HG02884 (cell line): Measurements from ENCODE around the gene TMEM253.

Source experiments
- ATAC-seq: cut with Tn5 transposase; IDR thresholded peaks from one replicate; pipeline ENCODE4 v1.9.1; 2021; ENCODE audit warnings: mild to moderate bottlenecking, moderate library complexity; ENCODE audit not compliant: unreplicated experiment

The TMEM253 gene

DNA sequence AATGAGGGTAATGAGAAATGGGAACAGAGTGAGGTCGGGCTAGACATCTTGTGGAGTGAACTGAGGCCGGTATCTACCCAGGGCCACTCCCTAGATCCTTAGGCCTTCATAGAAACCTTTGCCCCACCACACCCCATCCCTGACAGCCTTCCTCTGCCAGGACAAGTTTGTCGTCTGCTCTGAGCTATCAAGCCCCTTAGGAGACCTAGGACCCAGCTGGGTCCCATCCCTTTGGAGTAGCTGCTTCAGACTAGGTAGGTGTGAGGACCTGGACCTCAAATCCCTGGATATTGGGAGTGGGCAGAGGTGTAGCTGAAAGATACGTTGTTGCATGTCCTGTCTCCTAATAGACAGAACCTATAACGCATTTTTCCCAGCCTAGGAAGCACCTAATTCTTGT lies at the start of gene TMEM253:
Gene TMEM253, plus strand, starts transcription at position 136 of the 400 bp plus-strand sequence. CDS start 278 bp downstream, outside the sequence.
- no peak for ATAC-seq

DNA sequence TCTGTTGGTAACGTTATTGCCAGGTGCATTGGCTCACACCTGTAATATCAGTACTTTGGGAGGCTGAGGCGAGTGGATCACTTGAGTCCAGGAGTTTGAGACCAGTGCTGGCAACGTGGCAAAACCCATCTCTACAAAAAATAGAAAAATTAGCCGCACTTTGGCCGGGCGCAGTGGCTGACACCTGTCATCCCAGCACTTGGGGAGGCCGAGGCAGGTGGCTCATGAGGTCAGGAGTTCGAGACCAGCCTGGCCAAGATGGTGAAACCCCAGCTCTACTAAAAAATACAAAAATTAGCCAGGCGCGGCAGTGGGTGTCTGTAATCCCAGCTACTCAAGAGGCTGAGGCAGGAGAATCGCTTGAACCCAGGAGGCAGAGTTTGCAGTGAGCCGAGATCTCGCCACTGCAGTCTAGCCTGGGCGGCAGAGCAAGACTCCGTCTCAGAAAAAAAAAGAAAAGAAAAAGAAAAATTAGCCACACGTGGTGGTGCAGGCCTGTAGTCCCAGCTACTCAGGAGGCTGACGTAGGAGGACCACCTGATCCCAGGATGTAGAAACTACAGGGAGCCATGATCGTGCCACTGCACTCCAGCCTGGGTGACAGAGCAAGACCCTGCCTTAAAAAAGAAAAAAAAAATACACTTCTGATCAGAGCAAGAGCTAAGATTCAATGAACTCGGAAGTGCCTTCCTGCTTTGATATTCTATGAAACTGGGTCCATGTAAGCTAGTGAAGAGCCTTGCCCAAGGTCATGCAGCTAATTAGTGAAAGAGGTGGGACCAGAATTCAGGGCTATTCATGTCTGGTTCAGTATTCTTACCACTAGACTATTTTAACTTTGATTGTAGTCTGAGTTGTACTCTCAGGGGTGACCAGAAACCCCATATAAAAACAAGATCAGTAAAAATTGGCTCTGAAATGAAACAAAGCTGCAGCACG lies 47.4 kb upstream of the TMEM253 start:
- no peak for ATAC-seq

DNA sequence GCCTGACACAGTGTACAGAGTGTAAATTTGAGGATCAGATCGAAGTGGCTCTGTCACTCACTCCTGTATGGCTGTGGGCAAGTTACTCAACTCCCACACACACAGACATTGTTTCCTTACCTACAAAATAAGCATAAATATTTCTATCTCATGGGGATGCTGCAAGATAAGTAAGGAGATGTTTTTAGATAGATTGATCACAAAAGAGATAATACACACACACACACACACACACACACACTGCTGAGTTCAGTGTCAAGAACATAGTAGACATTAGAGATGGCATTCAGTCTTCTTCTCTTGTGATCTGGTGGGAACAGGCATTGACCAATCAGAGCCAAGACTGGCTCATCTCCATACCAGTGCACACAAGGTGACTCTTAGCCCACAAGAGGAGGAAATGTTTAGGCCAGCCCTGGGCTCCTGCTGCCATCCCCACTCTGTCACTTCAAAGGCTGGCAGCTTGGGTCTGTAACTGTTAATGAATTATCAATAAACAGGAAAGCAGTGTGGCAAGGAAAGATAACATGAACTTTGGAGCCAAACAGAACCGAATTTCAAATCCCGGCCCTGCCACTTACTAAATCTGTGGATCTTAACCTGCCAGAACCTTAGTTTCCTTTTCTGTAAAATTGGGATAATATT lies 46.6 kb upstream of the TMEM253 start:
- ATAC-seq: no peak

DNA sequence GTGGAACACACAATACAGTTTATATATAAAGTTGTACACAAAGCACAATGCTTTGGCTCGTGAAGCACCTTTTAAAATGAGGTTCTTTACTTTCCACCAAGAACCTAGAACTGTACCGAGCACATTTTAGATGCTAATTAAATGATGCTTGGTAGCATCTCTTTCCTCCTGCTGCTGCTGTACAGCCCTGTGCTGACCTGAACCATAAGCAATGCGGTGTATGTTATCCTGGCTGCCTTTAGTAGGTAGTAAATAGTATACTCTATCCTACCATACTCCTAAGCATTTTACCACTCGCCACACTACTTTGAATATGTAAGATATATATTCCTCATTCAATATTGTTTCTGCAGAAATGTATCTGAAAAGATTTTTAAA lies 46.1 kb upstream of the TMEM253 start:
- ATAC-seq: no peak

DNA sequence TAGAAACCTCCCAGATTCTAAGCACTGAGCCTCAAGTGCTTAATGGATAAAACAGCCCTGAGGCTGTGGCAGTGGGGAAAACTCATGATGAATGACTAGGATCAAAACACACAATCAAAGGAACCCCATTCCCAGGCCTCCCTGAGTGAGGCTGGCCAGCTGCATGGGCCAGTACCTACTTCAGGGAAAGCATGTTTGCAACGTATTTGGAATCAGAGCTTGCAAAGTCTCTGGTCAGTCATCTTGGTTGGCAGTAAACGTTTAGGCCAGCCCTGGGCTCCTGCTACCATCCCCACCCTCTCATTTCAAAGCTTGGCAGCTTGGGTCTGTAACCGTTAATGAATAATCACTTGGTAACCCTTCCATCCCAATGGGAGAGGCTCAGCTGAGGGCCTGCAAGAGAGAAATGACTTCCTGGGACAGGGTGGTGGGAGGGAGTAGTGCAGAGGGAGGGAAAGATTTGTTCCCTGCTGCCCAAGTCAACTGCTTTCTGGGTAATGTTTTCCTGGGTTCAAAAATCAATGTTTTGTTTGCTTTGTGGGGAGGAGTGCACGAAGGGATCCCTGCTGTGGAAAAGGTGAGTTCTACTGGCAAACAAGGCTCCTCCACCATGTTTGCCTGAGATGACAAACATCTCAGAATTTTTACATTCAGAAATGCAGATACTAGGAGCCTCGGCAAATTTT lies 45.3 kb upstream of the TMEM253 start:
- no peak for ATAC-seq

DNA sequence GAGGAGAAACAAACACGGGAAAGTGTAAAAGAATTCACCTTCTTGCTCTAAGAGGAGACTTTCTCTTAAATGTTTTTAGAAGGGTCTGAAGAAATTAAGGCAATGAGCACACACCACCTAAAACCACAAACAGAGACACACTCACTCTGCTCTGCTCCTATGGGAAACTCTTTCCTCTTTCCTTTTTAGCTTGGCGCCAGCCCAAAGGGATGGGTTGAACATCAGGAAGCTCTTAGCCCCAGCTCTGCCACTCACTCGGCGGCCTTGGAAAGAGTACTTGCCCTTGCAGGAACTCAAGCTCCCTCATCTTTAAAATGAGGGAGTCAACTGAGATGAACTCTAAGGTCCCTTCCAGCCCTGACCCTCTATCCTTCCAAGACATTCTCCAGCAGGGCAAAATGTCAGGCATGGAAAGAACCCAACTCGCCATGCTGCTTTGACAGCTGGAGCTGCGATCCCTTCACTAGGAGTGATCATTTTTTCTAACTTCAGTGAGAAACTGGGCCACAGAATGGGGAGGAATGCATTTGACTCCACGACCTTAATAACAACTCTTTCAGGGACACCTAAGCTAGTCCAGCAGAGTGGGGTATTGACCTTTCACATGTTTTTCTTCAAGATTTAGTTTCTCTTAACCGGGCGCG lies 44.2 kb upstream of the TMEM253 start:
- ATAC-seq: no peak

DNA sequence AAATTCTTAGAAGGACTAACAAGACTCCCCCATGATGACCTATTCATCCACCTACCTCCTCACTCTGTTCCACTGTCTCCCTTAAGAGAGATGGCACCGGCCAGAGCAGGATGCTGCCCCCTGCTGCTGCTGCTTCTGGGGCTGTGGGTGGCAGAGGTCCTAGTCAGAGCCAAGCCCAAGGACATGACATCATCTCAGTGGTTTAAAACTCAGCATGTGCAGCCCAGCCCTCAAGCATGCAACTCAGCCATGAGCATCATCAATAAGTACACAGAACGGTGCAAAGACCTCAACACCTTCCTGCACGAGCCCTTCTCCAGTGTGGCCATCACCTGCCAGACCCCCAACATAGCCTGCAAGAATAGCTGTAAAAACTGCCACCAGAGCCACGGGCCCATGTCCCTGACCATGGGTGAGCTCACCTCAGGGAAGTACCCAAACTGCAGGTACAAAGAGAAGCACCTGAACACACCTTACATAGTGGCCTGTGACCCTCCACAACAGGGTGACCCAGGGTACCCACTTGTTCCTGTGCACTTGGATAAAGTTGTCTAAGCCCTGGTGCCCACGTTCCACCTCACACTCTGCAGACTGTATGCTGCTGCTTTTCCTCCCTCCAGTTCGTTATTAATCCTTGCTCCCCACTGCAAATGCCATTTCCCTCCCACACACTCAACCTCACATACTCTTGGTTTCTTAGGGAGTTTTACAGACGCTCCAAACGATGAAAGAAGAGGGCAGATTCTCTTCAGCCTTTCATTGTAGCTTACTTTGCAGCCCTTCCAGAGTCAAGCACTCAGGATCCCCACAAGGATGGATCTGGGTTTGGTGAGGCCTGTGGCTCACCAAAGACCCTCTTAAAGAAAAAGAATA lies 42.8 kb upstream of the TMEM253 start, which contains the start of gene RNASE8:
Gene RNASE8, plus strand, starts transcription at position 20 of the 873 bp plus-strand sequence. Its CDS starts 71 bp downstream, at position 91.
- no peak for ATAC-seq

DNA sequence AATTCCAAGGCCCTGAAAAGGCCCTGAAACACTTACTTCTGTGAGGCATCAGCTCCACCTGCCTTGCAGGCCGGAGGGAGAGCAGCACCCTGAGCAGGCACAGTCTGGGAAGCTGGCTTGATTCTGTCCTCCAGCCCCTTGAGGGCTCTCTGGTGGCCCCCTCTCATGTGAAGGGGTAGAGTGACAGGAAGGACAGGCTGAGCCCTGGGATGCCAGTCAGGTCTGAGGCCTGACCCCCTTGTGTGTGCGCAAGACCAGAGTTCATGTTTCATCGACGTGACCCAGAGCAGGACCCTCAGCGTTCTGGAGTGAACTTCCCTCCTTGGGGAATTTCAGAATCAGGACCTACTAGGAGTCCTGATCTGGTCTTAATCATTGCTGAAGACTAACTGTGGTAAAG lies 42.0 kb upstream of the TMEM253 start:
- no peak for ATAC-seq

DNA sequence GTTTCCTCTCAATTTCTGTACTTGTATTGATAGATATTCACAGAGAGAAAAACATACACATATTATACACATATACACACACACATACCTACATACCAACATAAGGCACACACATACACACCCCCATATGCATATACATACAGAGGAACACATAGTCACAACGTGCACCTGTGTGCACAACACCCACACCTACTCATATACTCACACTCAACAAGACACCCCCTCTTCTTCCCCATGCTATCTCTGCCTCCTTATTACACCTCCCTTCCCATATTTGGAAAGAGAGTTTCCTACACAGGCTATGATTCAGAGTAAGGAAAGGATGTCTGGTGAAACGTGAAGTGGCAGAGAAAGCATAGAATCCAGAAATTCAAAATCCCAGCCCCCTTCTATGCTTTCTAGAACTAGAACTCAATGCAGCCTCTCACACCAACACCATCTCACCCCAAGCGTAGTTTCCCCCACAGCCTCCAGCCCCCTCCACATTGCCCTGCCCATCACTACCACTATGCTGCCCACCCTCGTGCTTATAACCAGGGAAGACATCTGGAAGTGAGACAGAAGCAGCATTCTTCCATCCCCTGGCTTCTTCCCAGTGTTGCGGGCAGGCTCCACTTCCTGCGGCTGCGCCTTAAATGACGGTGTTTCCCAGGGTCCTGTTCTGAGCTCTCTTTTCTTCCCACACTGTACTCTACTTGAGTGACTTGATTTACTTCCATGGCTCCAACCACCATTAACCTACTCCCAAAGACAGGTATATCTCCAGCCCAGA lies 40.8 kb upstream of the TMEM253 start:
- no peak for ATAC-seq

DNA sequence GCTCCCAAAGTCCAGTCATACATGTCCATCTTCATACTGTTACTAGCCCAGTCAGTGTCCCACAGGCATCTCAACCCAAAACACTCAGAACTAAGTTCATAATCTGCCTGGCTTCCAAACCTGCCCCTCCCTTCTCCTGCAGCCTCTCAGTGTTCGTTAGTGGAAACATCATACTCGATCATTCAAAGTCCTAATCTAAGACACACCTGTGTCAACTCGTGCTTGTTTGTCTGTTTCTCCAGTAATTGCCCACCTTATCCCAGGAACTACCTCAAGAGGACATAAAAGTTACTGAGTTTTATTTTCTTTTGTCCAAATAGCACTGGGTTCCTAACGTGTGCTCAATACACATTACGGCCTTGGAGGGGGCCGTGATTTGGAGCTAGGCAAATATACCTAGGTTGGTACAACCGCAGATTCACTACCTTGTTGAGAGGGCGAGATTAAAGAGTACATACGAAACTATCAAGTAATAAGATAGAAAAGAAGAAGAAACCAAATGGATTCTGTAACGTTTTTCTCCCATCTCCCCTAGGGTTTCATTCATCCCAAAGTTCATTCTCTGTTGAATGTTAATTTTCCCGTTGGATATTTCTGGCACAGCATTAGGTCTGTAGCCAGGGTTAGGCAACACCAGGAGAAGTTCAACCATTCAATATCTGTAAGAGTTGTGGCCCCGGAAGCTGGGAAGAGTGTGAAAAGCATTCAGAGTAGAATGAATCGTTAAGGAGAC lies 40.1 kb upstream of the TMEM253 start:
- no peak for ATAC-seq

DNA sequence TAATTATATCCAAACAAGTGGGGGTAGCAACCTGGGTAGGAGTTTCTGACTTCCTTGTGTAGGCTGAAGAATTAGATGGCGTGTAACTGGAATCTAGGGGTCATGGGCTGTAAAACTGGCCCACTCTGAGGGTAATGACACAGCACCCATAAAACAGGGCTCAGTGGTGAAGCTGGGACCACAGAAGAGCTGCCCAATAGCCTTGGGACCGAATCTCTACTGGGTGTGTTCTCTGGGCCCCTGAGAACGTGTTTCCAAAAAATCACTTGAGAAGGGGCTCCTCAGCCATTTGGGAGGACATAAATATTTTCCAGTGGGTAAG lies 39.6 kb upstream of the TMEM253 start:
- ATAC-seq: no peak

DNA sequence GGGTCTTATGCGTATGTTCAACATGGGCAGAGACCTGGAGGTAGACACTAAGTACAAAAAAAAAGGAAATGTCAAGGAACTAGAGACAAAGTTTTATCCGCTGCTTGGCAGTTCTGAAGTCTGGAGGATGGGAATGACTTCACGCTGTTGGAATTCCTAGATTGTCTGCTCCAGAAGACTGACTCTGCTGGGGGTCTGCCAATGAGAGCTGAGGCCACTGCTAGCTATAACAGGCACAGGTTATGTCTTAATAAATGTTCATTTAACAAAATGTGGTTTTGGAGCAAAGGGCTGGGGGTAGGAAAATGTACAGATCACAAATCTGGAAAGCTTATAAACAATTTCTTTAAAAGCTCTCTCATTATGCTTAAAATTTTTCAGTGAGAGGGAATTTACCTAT lies 37.4 kb upstream of the TMEM253 start:
- no peak for ATAC-seq

DNA sequence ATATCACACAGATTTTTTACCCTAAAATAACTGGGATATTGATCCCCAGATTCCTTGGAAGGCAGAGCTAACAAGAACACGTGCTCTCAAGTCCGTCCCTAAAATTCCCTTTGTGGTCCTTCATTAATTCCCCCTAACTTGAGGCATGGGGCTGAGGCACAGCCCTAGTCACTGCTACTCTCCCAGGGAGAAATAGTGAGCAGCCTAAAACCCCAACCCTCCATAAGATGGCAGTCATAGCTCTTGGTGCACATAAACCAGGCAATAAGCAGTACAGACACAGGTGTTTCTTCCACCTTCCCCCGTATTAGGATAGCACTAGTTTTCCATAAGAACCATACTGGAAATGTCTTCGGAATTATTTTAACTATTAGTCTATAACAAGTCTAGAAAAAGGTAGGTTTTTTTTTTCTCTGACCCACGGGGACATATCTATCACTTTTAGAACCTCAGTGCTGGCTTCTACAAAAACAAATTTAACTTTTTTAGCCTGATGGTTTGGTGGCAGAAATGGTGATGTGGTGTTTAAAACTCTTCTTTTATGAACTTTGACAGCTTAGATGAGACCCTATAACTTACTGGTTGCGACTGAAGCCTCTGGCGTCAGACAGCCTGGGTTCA lies 33.9 kb upstream of the TMEM253 start:
- no peak for ATAC-seq

DNA sequence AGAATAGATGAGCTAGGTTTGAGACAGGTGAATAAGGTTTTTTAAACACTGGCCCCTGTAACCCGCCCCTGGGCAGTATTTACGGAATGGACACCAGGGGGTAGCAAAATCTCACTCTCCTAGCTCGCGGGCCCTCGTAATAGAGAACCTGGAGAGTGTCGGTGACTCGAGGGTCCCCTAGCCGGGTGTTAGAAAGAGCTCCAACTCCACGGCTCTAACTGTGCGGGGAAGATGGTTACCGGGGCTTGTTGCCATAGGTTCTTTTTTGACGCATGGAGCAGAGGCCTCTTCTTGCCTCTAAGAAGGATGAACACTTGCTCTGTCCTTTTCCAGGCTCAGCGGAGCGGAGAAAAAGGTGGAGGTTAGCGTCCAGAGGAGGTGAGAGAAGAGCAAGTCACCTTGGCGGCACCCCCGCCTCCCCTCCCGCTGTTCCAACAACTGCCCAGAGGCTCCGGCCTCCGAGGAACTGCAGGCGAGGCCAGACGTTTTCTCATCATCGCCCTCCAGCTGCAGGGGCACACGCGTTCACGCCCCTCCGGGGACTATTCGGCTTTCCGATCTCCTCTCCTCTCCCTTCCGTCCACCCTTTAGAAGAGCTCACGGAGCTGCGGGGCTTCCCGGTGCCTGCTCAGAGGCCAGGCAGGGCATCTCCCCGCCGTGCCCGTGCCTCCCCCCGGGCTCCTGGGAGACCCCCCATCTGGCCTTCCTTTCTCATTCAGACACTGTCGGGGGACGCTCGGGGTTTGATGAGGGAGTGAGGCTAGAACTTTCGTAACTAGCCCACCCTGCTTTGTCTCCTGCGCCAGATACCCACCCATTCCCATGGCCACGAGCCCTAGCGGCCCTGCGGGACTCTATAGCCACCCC lies 32.1 kb upstream of the TMEM253 start:
- no peak for ATAC-seq

DNA sequence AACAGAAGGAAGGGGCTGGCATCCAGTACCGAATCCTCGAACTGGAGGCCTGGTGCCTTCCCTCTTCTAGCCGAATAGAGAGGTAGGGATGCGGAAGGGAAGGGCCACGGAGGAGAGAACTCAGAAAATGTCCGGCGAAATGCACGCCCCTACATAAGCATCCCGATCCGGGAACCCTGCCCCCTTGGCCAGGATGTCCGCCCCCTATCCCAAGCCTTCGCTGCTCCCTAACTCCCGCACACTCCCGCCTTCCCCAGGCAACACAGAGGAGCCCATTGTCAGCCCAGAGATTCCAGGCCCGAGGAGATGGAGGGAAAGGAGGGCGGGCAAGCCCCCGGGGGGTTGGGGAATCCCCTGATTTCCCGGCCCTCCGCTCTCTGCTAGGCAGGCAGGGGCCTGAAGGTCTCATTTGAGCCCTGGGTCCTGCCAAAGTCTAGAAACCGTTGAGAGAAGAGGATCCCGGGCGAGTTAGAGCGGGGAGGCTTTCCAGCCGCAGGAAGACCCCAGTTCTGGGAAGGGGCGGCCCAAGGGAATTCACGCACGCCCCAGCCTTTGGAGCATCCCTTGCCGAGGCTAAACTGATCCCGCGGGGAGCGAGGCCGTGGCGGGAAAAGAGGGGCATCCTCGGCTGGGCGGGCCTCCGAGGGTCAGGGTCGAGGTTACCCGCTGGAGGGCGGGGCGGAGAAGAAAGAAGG lies 31.3 kb upstream of the TMEM253 start:
- no peak for ATAC-seq

DNA sequence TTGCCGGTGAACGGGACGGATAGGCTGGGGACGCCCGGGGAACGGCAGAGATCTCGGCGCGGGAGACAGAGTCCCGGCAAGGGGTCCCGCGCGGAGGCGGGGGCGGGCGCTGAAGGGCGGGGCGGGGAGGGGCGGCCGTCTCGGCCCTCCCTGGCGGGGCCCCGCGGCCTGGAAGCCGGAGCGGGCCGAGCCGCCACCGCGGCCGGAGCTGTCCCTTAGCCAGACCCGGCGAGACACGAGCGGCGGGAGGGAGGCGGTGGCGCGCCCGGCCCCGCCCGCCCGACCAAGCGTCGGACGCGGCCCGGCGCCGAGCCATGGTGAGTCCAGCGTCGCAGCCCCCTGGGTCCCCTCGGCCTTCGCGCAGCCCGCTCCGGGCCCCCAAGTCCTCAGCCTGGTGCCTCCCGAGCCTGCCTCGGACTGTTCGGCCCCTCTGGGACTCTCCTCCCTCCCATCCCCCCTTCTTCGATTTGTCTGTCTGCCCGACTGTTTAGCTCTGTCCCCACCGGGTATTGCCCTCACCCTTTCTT lies 30.7 kb upstream of the TMEM253 start, which contains the start of gene ARHGEF40:
Gene ARHGEF40, plus strand, starts transcription at position 222 of the 527 bp plus-strand sequence. Its CDS starts 93 bp downstream, at position 315.
- no peak for ATAC-seq
